Activated CD8-positive, alpha-beta memory T cell treated with anti-CD3 and anti-CD28 coated beads for 36 hours (primary cell): ENCODE measurements around the gene GLO1. TPM values are rescaled to one million over a fixed set of nuclear protein-coding genes. Genes with fewer than 3 reads are reported as not detected.

Source experiments
- CTCF ChIA-PET: fragments of 350-600 bp; sonication (Branson Sonifier 250); formaldehyde crosslinking; loops from one replicate; lab custom pipeline; 2021; ENCODE audit warnings: antibody characterized with exemption; lab: Charles Lee
- POLR2A ChIA-PET: fragments of 350-600 bp; sonication (Branson Sonifier 250); formaldehyde crosslinking; loops from one replicate; lab custom pipeline; 2021; ENCODE audit warnings: antibody characterized with exemption; lab: Charles Lee
- total RNA-seq, 2 experiments: library from RNA; stranded (reverse); gene quantifications; one replicate each; pipeline ENCODE4 v1.2.3, GENCODE V29; 2021

Gene GLO1
- total RNA-seq, 2 experiments from 2014 or later: 179 to 182 TPM

- ChIA-PET CTCF (interaction anchor here (0.9 to 1.6 kb wide), 2 partner anchors 14 to 220 kb away, joined by 3 to 5 read pairs; no protein-coding TSS in a partner anchor), POLR2A (interaction anchor here (2.9 kb wide), 1 partner anchor 11 kb away, joined by 24 read pairs; the partner anchor contains the start of gene GLO1)
These were observed 11.5 kb upstream of the GLO1 start for GRCh38 chr6:38714239-38715015.

DNA sequence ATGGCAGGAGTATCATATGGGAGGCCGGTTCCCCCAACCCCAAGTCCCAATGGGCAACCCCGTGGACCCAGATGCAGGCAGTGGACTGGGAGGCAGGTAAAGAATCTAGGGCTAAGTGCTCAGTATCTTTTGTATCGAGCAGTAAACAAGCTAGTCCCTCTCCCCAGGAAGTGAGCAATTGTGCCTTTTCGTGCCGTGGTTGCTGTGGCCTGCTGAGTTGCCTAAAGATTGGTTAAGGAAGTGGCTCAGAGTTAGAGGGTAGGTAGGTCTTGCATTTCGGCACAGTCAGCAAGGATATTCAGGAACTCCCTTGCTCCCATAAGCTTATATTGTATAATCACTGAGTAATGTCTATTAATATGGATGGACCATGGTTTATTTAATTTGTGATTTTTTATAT lies 10.9 kb upstream of the GLO1 start:
- CTCF ChIA-PET: interaction anchor here (0.9 to 1.6 kb wide), 2 partner anchors 13 to 219 kb away, joined by 3 to 5 read pairs; no protein-coding TSS in a partner anchor
- POLR2A ChIA-PET: interaction anchor here (0.5 to 2.9 kb wide), 2 partner anchors 11 to 44 kb away, joined by 6 to 24 read pairs; partner anchors contain the start of gene GLO1

DNA sequence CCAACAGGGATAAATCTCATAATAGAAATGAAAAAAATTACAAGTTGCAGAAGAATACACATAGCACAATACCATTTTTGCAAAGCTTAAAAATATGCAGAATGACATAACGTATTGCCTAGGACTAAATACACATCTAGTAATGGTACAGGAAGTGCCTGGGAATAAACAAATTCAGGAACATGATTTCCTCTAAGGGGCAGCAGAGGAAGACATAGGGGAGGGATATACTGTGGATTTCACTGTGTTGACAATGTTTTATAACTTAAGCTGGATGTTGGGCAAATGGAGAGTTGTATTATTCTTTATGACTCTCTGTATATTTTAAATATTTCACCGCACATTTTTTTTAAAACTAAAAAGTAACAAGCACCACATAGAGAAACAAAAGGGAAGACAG lies 5.6 kb upstream of the GLO1 start:
- ChIA-PET CTCF (no interaction called here), POLR2A (no interaction called here)

DNA sequence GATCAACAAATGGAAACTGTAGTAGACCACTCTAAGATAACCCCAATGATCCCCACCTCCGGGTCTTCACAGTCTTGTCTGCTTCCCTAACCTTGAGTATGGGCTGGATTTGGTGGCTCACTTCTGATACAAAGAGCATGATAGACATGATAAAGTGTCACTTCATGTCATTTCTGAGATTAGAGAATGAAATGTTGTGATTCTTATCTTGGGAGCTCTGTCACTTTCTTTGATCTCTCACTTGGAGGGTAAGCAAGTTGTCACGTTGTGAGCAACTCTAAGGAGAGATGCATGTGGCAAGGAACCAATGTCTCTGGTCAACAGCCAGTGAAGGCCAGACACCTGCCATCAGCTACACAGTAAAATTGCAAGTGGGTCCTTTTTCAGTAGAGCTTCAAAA lies 3.0 kb upstream of the GLO1 start:
- POLR2A ChIA-PET: no interaction called here
- CTCF ChIA-PET: interaction anchor here (0.6 to 1.5 kb wide), 3 partner anchors 13 to 1380 kb away, joined by 3 read pairs; no protein-coding TSS in a partner anchor

- ChIA-PET POLR2A (interaction anchor here (1.5 kb wide), 1 partner anchor 10 kb away, joined by 24 read pairs; the partner anchor contains the start of gene DNAH8), CTCF (interaction anchor here (0.8 to 1.4 kb wide), 2 partner anchors 70 to 73 kb away, joined by 3 to 5 read pairs; no protein-coding TSS in a partner anchor)
These were observed 1.1 kb upstream of the GLO1 start for GRCh38 chr6:38703949-38704590.

GRCh38 chr6:38701551-38701950 lies 1.4 kb downstream of the GLO1 start:
- ChIA-PET CTCF (interaction anchor here (1.6 kb wide), 1 partner anchor 13 kb away, joined by 5 read pairs; no protein-coding TSS in a partner anchor), POLR2A (interaction anchor here (0.7 kb wide), 1 partner anchor 8 kb away, joined by 11 read pairs; no protein-coding TSS in a partner anchor)

GRCh38 chr6:38699702-38700101 lies 3.2 kb downstream of the GLO1 start:
- CTCF ChIA-PET: interaction anchor here (1.6 kb wide), 1 partner anchor 14 kb away, joined by 5 read pairs; no protein-coding TSS in a partner anchor
- POLR2A ChIA-PET: interaction anchor here (0.6 kb wide), 1 partner anchor 908 kb away, joined by 10 read pairs; no protein-coding TSS in a partner anchor

DNA sequence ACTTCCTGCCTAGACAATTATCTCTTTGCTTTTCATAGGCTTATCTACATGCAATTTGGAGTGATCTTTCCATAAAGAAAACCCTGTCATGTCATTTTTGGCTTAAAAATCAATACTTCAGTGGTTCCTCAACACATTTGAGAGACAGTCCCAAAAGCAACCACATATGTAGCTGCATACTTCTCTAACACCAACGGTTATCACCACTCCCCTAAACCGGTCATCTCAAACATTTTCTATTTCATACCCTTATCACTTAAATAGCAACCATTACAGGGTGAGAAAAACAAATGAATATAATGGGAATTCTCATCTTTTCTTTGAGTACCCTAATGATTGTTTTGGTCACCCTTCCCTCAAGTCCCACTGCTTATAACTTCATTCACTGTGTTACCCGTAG lies 5.1 kb downstream of the GLO1 start:
- ChIA-PET POLR2A (no interaction called here), CTCF (no interaction called here)

DNA sequence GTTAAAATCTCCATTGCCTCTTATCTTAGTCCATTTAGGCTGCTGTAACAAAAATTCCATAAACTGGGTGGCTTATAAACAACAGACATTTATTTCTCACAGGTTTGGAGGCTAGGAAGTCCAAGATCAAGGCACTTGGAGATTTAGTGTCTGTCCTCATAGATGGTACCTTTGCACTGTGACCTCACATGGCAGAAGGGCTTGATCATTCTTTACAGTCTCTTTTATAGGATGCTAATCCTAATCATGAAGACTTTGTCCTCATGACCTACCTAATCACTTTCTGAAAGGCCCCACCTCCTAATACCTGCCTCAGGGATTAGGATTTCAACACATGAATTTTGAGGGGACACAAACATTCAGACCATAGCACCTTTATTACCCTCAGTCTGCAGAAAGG lies 6.6 kb downstream of the GLO1 start:
- CTCF ChIA-PET: no interaction called here
- POLR2A ChIA-PET: interaction anchor here (0.5 kb wide), 1 partner anchor 1457 kb away, joined by 3 read pairs; no protein-coding TSS in a partner anchor

GRCh38 chr6:38695933-38696332 lies 7.0 kb downstream of the GLO1 start:
- POLR2A ChIA-PET: interaction anchor here (0.5 kb wide), 1 partner anchor 1457 kb away, joined by 3 read pairs; no protein-coding TSS in a partner anchor
- CTCF ChIA-PET: no interaction called here

DNA sequence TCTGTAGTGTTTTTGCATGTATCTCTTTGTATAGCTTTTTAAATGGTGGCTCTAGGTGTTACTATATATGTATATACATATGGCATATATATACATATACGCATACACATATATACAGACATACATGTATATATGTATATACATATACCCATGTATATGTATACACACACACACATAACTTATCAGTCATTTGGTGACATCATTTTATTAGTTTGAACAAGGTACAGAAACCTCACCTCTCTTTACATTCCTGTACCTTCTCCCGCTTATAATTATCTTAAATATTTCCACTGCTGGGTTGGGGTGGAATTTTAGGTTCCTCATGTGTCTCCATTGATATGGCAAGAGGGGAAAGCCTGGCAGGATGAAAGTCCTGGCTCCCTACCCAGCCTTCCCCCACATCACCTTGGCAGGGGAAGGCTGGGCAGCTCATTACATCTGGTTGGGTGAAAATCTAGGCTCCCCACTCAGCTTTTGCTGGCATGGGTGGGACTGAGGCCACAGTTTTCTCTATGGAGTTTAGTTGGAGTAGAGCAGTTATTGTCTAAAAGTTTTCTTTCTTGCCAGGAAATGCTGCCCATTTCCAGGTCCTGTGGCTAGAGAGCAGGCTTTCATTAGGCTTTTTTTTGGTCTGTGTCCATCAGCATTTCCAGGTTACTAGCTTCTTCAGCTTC lies 7.6 kb downstream of the GLO1 start:
- POLR2A ChIA-PET: no interaction called here
- CTCF ChIA-PET: no interaction called here

- ChIA-PET CTCF (interaction anchor here (1.5 to 1.6 kb wide), 2 partner anchors 17 to 33 kb away, joined by 3 read pairs; no protein-coding TSS in a partner anchor), POLR2A (no interaction called here)
These were observed 14.3 kb downstream of the GLO1 start for GRCh38 chr6:38688579-38689087.

DNA sequence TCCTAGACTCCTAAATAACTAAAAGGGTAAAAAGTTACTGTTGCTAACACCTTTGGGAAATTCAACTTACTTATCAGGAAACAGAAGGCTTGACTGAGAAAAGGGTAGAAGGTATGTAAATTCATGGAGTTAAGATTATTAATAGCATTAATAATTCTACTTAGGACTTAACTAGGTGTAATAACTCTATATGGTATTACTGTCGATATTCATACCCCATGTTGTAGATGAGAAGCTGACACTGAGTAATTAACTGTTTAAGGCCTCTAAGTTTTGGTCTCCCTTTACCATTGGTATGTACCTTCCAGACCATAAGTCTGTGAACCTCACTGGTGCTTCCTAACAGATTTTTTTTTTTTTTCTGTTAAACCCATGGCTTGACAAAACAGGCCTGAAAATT lies 15.4 kb downstream of the GLO1 start:
- ChIA-PET POLR2A (no interaction called here), CTCF (interaction anchor here (1.6 kb wide), 1 partner anchor 18 kb away, joined by 3 read pairs; no protein-coding TSS in a partner anchor)

GRCh38 chr6:38687043-38687353 lies 15.9 kb downstream of the GLO1 start:
- ChIA-PET CTCF (no interaction called here), POLR2A (interaction anchor here (1.2 kb wide), 1 partner anchor 16 kb away, joined by 3 read pairs; the partner anchor contains the start of gene GLO1)

DNA sequence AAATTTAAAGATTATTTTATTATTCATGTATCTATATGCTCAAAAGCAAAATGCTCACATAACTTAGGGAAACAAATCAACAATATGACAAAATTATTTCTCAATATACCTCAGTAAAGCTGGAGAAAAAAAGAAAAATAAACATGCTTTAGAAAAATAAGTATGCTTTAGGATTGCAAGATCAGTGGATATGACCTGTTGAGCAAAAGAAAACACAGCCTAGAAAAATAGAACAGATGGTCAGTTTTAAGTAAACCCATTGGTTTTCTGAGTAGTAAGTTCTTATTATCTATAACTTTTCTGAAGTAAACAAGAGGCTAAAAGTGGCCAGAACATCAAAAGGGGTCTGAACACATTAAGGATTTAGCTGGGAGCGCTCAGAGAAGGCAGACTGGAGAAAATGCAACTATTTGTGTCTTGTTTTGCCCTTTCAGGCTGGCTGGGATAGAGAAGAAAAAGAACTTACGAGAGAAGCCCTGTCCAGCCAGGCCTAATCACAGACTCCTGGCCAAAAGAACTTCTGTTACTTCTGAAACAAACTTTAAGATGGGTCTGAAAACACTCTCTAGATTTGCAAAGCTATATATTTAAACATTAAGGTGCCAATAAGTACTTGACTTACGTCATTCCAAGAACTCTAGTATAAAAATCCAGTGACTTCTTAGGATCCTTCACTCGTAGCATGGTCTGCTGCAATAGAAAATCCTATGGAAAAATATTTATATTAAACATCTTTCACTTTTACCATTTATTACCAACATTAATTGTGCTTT lies 16.5 kb downstream of the GLO1 start:
- ChIA-PET CTCF (no interaction called here), POLR2A (interaction anchor here (1.2 kb wide), 1 partner anchor 16 kb away, joined by 3 read pairs; the partner anchor contains the start of gene GLO1)

DNA sequence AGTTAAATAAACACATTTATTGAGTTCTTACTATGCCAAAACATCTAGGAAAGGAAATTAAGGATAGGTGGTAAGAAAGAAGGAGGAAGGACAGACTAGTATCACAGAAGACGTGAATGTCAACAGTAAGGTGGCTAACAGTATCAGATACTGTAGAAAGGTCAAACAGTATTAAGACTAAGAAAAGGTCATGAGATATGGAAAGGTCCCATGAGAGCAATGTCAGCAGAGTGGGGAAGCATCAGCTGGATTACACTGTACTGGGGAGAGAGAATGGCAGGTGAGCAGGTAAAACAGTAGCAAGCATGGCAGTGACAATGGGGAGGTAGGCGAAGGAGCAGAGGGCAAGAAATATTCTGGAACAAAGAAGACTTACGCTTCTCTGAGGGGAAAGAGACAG lies 18.0 kb downstream of the GLO1 start:
- POLR2A ChIA-PET: no interaction called here

DNA sequence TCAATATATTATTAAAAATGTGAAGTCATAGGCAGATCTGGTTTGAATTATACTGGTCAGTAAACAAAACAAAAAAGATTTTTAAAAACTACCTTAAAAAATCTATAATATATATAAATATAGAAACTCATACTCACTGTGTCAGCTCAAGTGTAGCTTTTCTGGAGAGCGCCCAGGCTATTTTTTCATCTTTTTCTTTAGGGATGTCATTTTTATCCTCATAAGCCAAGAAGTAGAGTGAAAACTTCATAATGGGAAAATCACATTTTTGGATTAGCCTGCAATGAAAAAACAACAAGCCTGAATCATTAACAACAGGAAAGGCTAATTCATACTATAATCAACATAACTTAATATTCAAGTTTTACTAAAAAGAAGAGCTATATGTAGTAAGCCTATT lies 18.7 kb downstream of the GLO1 start:
- ChIA-PET CTCF (no interaction called here), POLR2A (no interaction called here)

More for the DNA sequence above, 18.0 kb downstream of the GLO1 start:
- CTCF ChIA-PET: no interaction called here

DNA sequence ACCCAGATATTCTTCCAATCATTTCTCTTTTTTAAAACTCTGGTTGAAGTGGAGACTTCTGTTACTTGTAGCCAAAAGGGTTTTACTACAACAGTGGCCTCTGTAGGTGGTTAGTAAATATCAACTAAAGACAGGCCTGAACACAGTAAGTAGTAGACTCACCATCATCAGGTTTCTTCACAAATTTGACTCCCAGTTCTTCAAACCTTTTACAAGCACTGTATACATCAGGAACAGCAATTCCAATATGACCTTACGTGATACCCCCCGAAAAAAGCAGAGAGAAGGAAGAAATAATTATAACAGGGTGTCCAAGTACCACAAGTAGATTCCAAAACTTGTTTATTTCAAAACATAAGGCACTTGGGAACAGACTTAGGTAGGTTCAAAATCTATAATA lies 21.1 kb downstream of the GLO1 start:
- POLR2A ChIA-PET: no interaction called here
- CTCF ChIA-PET: interaction anchor here (1.0 kb wide), 1 partner anchor 91 kb away, joined by 3 read pairs; no protein-coding TSS in a partner anchor
